H1 (cell line): ENCODE measurements around the gene MAVS. TPM values are rescaled to one million over a fixed set of nuclear protein-coding genes. Genes with fewer than 3 reads are reported as not detected.

ENCODE experiments used
- SIN3A ChIP-seq, 2 experiments: IDR thresholded peaks in 1 of 2; conservative IDR thresholded peaks in 1 of 2; 2 replicates each; pipeline ENCODE4 v1.6.1; 2011 to 2012; ENCODE audit warnings: low read length in 2 of 2, improper control_type of control experiment in 1 of 2, low read depth in 1 of 2, mild to moderate bottlenecking in 1 of 2
- polyA plus RNA-seq, 7 experiments: library from polyadenylated mRNA; depleted of rRNA in 3 of 7; stranded (reverse) in 5 of 7; unstranded in 2 of 7; fragments of >200 nt in 5 of 7; fragments of 200-250 nt in 2 of 7; gene quantifications; 1 replicate in 5 of 7; 2 replicates in 1 of 7; 4 replicates in 1 of 7; pipeline versions ENCODE4 v1.2.1 to v1.2.3, GENCODE V29; 2011 to 2013; ENCODE audit warnings: missing spikeins in 2 of 7, mixed read lengths in 2 of 7
- total RNA-seq: library from RNA; stranded (reverse); fragmentation: NEBNext Ultra II Directional; extraction: Animal tissue kit (Norgen Biotek cat#: 25700); gene quantifications from 2 replicates; pipeline ENCODE4 v1.2.1, GENCODE V29; 2021
- TF ChIP-seq, protein P1 (sequence below): IDR thresholded peaks from 2 replicates; pipeline ENCODE4 v1.6.1; 2012; ENCODE audit warnings: inconsistent platforms
- TF ChIP-seq, protein P2 (sequence below): IDR thresholded peaks from 2 replicates; pipeline ENCODE4 v1.6.1; 2012; ENCODE audit warnings: low read length, inconsistent platforms

Gene MAVS
- total and polyA plus RNA-seq, 2 of the 8 experiments (the other 6 are each of a cell fraction or from before 2014, with no cell fraction given) = 9.9 to 24.3 TPM

DNA sequence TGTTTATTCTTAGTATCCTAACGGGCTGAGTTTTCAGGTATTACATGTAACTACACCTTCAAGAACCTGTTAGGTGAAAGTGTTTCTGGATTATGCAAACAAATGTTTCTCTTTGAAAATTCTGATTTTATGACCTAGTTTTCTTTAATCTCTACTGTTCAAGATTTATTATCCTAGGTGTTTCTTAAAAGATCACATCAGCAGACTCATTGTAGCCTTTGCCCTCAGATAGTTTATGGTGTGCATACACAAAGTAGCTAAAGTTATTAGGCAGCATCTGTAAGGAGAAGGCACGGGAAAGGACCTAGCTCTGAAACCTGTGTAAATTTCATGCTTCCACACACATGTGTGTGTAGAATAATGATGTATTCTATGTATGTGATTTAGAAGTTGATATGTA is 64.2 kb downstream of the MAVS start (continued):
- no peak for TF ChIP-seq SIN3A (conservative IDR thresholded peaks at IDR 0.05 in 1 of 2, IDR thresholded peaks at IDR 0.05 in 1 of 2; ENCODE audit: low read depth in 1 of 2, low read length in 2 of 2)
- TF ChIP-seq, protein P1, sequence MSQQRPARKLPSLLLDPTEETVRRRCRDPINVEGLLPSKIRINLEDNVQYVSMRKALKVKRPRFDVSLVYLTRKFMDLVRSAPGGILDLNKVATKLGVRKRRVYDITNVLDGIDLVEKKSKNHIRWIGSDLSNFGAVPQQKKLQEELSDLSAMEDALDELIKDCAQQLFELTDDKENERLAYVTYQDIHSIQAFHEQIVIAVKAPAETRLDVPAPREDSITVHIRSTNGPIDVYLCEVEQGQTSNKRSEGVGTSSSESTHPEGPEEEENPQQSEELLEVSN = no peak
- TF ChIP-seq, protein P2, sequence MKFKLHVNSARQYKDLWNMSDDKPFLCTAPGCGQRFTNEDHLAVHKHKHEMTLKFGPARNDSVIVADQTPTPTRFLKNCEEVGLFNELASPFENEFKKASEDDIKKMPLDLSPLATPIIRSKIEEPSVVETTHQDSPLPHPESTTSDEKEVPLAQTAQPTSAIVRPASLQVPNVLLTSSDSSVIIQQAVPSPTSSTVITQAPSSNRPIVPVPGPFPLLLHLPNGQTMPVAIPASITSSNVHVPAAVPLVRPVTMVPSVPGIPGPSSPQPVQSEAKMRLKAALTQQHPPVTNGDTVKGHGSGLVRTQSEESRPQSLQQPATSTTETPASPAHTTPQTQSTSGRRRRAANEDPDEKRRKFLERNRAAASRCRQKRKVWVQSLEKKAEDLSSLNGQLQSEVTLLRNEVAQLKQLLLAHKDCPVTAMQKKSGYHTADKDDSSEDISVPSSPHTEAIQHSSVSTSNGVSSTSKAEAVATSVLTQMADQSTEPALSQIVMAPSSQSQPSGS = no peak
